NCI-H82 treated with DMSO at 0.1 percent for 48 hours (cell line): ENCODE results near the gene HTR3B.
A peak's percentile ranks its signal among the peaks of the same experiment; 100 is the strongest.
"Not testable (repeated sequence)": the region's sequence is repeated elsewhere in the genome, so short reads cannot be mapped to it uniquely, and the experiment has no call there.

Source experiments
- DNase-seq: peaks from one replicate; lab custom pipeline; 2025; ENCODE audit not compliant: unreplicated experiment; lab: John Stamatoyannopoulos, UW

Gene HTR3B

DNA sequence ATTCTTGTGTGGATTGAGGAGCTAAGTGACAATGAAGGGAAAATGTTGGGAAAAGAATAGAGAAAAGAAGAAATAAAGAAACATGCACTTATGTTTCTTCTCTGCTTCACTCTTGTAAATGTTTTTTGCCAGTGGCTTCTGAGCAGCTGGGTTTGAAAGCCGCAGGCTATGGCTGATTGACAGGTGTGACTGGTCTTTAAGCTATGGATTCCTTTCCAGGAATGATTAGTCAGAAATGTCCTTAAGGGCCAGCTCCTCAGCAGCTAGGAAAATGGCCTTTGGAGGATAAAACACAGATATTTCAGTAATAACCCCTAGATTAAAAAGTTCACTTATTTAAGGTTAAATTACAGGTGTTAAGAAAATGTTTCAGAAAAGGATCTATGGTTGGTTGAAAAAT is 22.7 kb upstream of the HTR3B start:
- DNase-seq, result no peak

GRCh38 chr11:113884361-113884836 is 20.2 kb upstream of the HTR3B start:
- no peak for DNase-seq

GRCh38 chr11:113885897-113886296 is 18.7 kb upstream of the HTR3B start:
- DNase-seq, result no peak

DNA sequence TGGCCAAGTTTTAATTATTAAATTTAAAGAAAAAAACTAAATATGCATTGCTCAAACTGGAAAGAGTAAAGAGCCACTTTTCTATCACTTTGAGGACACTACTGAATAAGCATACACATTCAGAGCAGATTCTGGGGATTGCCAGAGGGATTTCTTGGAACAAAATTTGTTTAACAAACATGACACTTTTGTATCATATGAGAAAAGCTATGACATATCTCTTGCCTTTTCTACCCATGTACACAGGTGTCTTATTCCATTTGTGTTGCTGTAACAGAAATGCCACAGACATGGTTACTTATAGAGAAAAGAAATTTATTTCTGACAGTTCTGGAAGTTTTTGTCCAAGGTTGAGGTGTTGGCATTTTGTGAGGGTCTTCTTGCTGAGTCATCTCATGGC is 15.7 kb upstream of the HTR3B start:
- no peak for DNase-seq

DNA sequence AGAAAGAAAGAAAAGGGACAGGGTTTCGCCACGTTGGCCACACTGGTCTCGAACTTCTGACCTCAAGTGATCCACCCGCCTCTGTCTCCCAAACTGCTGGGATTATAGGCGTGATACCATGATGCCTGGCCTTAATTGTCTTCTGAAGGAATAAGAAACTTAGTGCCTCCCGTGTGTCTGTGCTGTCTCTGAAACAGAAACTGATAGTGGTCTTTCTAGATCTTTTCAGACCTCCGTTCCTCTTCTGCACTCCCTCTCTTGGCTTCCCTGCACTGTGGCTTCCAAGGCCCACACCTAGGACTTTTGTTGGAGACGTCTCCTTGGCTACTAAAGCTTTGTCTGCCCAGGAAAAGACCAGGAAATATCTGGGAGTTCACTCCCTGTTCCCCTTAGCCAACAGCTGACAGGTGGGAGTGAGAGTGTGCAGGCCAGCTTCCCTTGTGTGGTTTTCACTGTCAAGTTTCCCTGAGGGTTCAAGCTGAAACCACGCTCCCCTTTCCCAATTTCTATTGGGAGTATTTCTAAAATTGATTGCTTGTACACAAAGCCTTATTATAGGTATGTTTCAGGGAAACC is 10.1 kb upstream of the HTR3B start:
- no peak for DNase-seq

DNA sequence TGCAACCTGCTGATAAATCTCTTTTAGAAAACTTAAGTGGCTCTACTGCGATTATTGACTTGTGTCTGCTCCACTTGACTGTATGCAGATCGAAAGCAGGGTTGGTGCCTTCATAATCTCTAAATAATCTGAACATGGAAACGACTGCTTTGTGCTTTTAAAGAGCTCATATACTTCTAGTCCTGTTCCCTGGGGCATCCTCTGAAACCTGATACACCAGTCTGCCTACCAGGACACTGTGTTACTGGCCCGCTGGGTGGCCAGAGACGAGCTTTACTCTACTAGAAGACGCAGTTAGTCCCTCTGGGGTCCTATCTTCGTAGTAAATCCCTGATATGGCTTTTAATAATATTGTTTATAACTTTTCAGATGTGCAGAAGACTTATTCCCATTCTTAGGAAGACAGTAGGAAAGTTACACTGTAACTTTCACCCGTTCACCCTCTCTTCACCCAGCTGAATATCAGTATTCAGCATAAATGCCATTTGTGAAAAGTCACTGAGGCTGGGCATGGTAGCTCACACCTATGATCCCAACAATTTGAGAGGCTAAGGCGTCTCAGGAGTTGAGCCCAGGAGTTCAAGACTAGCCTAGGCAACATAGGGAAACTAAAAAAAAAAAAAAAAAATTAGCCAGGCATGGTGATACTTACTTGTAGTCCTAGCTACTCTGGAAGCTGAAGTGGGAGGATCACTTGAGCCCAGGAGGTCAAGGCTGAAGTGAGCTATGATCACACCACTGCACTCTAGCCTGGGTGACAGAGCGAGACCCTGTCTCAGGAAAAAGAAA is 9.0 kb upstream of the HTR3B start:
- DNase-seq, result peak; percentile 55

DNA sequence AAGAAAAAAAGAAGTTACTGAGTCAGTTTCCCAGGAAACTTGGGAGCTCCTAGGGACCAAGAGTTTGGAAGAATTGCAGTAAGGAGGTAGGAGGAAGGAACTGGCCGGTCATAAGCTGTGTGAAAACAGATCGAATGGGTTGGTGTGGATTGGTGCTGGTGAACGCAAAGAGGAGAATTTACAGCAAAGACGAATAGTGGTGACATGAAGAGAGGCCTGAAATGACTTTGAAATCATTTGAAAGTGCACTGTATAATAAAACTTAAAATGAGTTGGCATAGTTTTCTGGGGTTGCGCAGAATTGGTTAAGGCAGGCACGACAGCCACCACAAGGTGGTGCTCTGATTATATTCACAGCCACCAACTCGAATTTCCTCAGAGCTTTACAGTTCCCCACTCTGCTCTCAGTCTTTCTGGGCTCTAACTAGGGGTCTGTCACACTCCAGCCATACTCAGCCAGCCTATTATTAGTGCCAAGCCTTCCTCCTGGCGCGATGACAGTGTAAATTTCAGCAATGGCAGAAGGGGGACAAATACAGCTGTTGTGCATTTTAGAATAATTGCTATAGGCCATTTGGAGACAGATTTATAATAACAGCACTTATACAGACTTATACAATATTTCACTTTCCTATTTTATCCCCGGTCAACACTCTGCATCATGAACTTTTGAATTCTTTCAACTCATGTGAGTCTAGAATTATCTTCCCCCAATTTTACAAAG is 8.3 kb upstream of the HTR3B start:
- peak; percentile 41 for DNase-seq

GRCh38 chr11:113901141-113901540 is 3.5 kb upstream of the HTR3B start:
- DNase-seq, result no peak

- peak; percentile 46 for DNase-seq
Observed at GRCh38 chr11:113906038-113906437, 1.4 kb downstream of the HTR3B start.

- peak; percentile 46 for DNase-seq
Observed at GRCh38 chr11:113906516-113906915, 1.9 kb downstream of the HTR3B start.

GRCh38 chr11:113907152-113907551 is 2.6 kb downstream of the HTR3B start:
- DNase-seq, result no peak

- no peak for DNase-seq
Observed at GRCh38 chr11:113907681-113908080, 3.1 kb downstream of the HTR3B start.

GRCh38 chr11:113908098-113908497 is 3.5 kb downstream of the HTR3B start:
- no peak for DNase-seq

DNA sequence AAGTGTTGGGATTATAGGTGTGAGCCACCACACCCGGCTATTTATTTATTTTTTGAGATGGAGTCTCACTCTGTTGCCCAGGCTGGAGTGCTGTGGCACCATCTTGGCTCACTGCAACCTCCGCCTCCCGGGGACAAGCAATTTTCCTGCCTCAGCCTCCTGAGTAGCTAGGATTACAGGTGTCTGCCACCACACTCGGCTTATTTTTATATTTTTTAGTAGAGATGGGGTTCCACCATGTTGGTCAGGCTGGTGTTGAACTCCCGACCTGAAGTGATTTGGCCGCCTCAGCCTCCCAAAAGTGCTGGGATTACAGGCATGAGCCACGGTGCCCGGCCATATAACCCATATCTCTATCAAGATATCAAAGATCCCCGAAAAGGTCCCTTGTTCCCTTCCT is 6.9 kb downstream of the HTR3B start:
- not testable (repeated sequence) for DNase-seq

- no peak for DNase-seq
Observed at GRCh38 chr11:113923572-113923971, 19.0 kb downstream of the HTR3B start.

- no peak for DNase-seq
Observed at GRCh38 chr11:113926273-113927197, 21.9 kb downstream of the HTR3B start.

GRCh38 chr11:113928311-113928710 is 23.7 kb downstream of the HTR3B start:
- no peak for DNase-seq

- DNase-seq, result no peak
Observed at GRCh38 chr11:113932788-113933187, 28.2 kb downstream of the HTR3B start.

GRCh38 chr11:113934193-113934592 is 29.6 kb downstream of the HTR3B start:
- not testable (repeated sequence) for DNase-seq

GRCh38 chr11:113934761-113935160 is 30.2 kb downstream of the HTR3B start:
- DNase-seq, result no peak

- DNase-seq, result no peak
Observed at GRCh38 chr11:113935858-113936257, 31.3 kb downstream of the HTR3B start.
